ENCODE data around the gene GPR61. TPM values are rescaled to one million over a fixed set of nuclear protein-coding genes. Genes with fewer than 3 reads are reported as not detected.
A peak's percentile ranks its signal among the peaks of the same experiment; 100 is the strongest.

The GPR61 gene
- total RNA-seq, 1 experiment from 2014 or later, result not detected

DNA sequence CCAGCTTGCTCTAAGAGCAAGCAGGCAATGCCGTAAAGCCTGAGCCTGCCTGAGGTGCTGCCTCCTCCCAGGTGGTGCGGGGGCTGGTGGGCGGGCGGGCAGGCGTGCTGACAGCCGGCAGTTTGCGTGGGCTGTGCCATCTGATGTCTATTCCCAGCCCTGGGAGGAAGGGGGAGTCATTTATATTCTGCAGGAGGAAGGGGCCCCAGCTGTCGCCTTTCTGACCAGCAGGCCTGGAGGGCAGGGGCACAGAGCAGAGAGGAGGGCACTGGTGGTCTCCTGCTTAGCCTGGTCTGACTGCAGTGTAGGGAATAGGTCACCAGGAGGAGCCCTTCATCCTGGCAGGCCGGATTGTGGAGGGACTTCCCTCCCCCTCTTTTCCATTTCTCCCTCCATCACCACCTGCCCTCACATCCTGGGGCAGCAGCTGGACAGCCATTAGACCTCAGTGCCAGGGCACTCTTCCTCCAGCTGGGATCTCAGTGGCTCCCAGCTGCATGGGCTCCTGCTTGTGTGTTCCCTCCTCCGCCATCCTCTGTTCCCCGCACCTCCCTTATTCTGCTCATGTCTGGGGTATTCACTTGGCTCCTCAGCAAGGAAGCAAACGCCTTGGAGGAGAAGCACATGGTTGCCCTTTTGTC lies 41.4 kb upstream of the GPR61 start:
- H4K20me1 ChIP-seq (ENCODE audit: insufficient read depth), result peaks cover 6% of the 10 kb centered on the region
- peaks cover 25% of the 10 kb centered on the region for H3K4me1 ChIP-seq (replicated peaks; ENCODE audit: insufficient read depth)
- BruUV-seq (replicated peaks), result no TSS peak
- ChIA-PET CTCF (interaction anchor here (0.6 kb wide), 3 partner anchors 12 to 562 kb away, joined by 3 to 5 read pairs (median 3); partner anchors contain the start of gene STRIP1), POLR2A (ENCODE audit: unreplicated experiment) (interaction anchor here (0.7 kb wide), 1 partner anchor 229 kb away, joined by 15 read pairs; no protein-coding TSS in a partner anchor)
- no peak for DNase-seq
- no peaks in the 10 kb centered on the region for H3K27me3 ChIP-seq (ENCODE audit: insufficient read depth, low read depth)
- no peaks in the 10 kb centered on the region for H3K9me3 ChIP-seq (ENCODE audit: insufficient read depth, low read depth)
- TF ChIP-seq, protein P1, sequence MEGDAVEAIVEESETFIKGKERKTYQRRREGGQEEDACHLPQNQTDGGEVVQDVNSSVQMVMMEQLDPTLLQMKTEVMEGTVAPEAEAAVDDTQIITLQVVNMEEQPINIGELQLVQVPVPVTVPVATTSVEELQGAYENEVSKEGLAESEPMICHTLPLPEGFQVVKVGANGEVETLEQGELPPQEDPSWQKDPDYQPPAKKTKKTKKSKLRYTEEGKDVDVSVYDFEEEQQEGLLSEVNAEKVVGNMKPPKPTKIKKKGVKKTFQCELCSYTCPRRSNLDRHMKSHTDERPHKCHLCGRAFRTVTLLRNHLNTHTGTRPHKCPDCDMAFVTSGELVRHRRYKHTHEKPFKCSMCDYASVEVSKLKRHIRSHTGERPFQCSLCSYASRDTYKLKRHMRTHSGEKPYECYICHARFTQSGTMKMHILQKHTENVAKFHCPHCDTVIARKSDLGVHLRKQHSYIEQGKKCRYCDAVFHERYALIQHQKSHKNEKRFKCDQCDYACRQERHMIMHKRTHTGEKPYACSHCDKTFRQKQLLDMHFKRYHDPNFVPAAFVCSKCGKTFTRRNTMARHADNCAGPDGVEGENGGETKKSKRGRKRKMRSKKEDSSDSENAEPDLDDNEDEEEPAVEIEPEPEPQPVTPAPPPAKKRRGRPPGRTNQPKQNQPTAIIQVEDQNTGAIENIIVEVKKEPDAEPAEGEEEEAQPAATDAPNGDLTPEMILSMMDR (conservative IDR thresholded peaks at IDR 0.05), result peak; percentile 58
- TF ChIP-seq EZH2 (IDR thresholded peaks at IDR 0.05; ENCODE audit: low read depth), result no peak
- no peak overlapping the region for H3K27ac ChIP-seq
- peaks cover 35% of the 10 kb centered on the region; the same call in 1 of the 2 replicates for H3F3A ChIP-seq (ENCODE audit: insufficient read depth, low read depth)
- H3K9me2 ChIP-seq (ENCODE audit: insufficient read depth), result no peaks in the 10 kb centered on the region
- intact Hi-C loops (cut with micrococcal nuclease; ENCODE audit: unreplicated experiment), result loop anchor here (2.0 kb wide), 1 partner anchor 35 kb away; no protein-coding TSS in a partner anchor
- no peak overlapping the region for H2AFZ ChIP-seq
- H3K79me2 ChIP-seq (ENCODE audit: low read depth), result peaks cover 22% of the 10 kb centered on the region
- peaks cover 9% of the 10 kb centered on the region for H3K36me3 ChIP-seq (ENCODE audit: low read depth)
- H3K4me3 ChIP-seq, result no peak overlapping the region
- no peak overlapping the region for H3K4me2 ChIP-seq

DNA sequence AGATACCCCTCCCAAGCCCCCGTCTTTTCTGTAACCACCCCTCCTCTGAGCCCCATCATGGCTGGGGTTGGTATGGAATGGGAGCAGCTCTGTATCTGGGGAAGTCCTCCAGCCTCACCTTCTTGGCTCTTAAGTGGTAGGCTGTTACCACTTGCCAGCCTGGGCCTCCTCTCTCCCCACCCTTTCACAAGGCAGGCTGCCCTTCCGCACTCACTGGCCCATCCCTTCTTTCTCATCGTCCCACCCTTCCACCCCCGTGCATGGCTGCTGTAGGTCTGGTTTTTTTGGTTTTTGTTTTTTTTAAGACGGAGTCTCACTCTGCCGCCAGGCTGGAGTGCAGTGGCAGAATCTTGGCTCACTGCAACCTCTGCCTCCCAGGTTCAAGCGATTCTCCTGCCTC lies 40.6 kb upstream of the GPR61 start:
- peaks cover 22% of the 10 kb centered on the region for H3K79me2 ChIP-seq (ENCODE audit: low read depth)
- intact Hi-C loops (cut with micrococcal nuclease; ENCODE audit: unreplicated experiment), result loop anchor here (2.0 kb wide), 1 partner anchor 34 kb away; no protein-coding TSS in a partner anchor
- POLR2A ChIA-PET (ENCODE audit: unreplicated experiment), result no interaction called here
- no peak for DNase-seq
- H3K4me2 ChIP-seq, result 0 out of 2 replicates have a peak overlapping the region, but pooled peaks have one; percentile 13
- peaks cover 9% of the 10 kb centered on the region for H3K36me3 ChIP-seq (ENCODE audit: low read depth)
- no peak overlapping the region for H3K27ac ChIP-seq
- H3K4me3 ChIP-seq, result no peak overlapping the region
- BruUV-seq (replicated peaks), result no TSS peak
- no peaks in the 10 kb centered on the region for H3K27me3 ChIP-seq (ENCODE audit: insufficient read depth, low read depth)
- H3K4me1 ChIP-seq (replicated peaks; ENCODE audit: insufficient read depth), result peaks cover 21% of the 10 kb centered on the region
- no peak overlapping the region for H2AFZ ChIP-seq
- peaks cover 29% of the 10 kb centered on the region; the same call in 1 of the 2 replicates for H3F3A ChIP-seq (ENCODE audit: insufficient read depth, low read depth)
- TF ChIP-seq, protein P1 (conservative IDR thresholded peaks at IDR 0.05), result no peak
- no peak for TF ChIP-seq EZH2 (IDR thresholded peaks at IDR 0.05; ENCODE audit: low read depth)
- H4K20me1 ChIP-seq (ENCODE audit: insufficient read depth), result peaks cover 6% of the 10 kb centered on the region
- CTCF ChIA-PET, result interaction anchor here (0.6 to 1.0 kb wide), 3 partner anchors 23 to 561 kb away, joined by 3 read pairs; partner anchors contain the start of gene STRIP1
- no peaks in the 10 kb centered on the region for H3K9me3 ChIP-seq (ENCODE audit: insufficient read depth, low read depth)
- no peaks in the 10 kb centered on the region for H3K9me2 ChIP-seq (ENCODE audit: insufficient read depth)

DNA sequence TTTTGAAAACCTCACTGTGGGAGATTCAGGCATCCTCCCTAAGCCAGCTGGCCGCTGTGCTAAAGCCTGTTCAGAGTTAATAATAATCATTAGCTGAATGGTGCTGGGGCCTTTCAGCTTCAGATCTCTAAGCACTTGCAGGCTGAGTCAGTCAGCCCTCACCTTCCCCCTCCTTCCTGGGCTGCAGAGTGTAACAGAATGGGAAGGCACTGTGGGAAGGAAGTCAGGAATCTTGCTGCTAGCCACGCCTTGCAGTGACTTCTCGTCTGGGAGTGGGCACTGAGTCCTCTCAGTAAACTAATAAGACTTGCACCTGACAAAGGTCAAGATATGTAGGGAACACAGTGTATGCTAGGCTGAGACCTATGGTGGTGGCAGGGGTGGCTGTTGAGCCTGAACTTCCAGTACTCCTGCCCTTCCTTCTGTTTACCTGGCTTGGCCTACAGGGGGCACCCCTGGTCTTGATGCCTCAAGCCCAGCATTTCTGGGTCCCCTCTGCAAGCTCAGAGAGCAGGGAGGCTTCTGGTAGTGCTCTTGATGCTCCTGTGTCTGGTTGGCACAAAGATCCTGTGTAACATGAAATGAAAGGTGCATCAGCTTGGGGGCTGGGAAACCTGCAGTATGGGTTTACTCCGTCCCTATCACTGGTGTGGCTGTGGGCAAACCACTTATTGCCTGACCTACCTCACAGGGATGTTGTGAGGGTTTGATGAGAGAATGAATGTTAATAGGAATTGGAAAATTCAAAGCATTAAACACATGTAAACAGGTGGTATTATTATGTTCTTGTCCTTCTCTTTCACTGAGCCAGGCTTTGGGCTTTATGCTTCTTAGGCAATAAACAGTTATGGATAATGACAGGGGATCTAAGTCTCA lies 39.8 kb upstream of the GPR61 start:
- Histone ChIP-seq H3K4me2 (peak overlapping the region; percentile 13; the same call in 1 of the 2 replicates), H3K27me3 (ENCODE audit: insufficient read depth, low read depth) (no peaks in the 10 kb centered on the region), H3K36me3 (ENCODE audit: low read depth) (peaks cover 9% of the 10 kb centered on the region), H2AFZ (no peak overlapping the region), H3K9me3 (ENCODE audit: insufficient read depth, low read depth) (no peaks in the 10 kb centered on the region), H3K27ac (no peak overlapping the region), H3K79me2 (ENCODE audit: low read depth) (peaks cover 16% of the 10 kb centered on the region), H3K4me3 (no peak overlapping the region), H3K9me2 (ENCODE audit: insufficient read depth) (no peaks in the 10 kb centered on the region), H3F3A (ENCODE audit: insufficient read depth, low read depth) (peaks cover 27% of the 10 kb centered on the region; the same call in 1 of the 2 replicates), H3K4me1 (replicated peaks; ENCODE audit: insufficient read depth) (peaks cover 17% of the 10 kb centered on the region), H4K20me1 (ENCODE audit: insufficient read depth) (peaks cover 6% of the 10 kb centered on the region)
- TF ChIP-seq, protein P1 (conservative IDR thresholded peaks at IDR 0.05), result peak; percentile 86
- no peak for TF ChIP-seq EZH2 (IDR thresholded peaks at IDR 0.05; ENCODE audit: low read depth)
- BruUV-seq (replicated peaks), result no TSS peak
- peak; percentile 51 to 69 for DNase-seq
- CTCF ChIA-PET, result interaction anchor here (0.5 to 1.0 kb wide), 5 partner anchors 16 to 503 kb away, joined by 3 to 13 read pairs (median 5); no protein-coding TSS in a partner anchor
- POLR2A ChIA-PET (ENCODE audit: unreplicated experiment), result no interaction called here
- intact Hi-C loops (cut with micrococcal nuclease; ENCODE audit: unreplicated experiment), result loop anchor here (2.0 kb wide), 1 partner anchor 33 kb away; no protein-coding TSS in a partner anchor
